Fibroblast of skin of back (primary cell): ENCODE data around the gene FLT3. TPM values are rescaled to one million over a fixed set of nuclear protein-coding genes. Genes with fewer than 3 reads are reported as not detected.
"Not testable (repeated sequence)": the region's sequence is repeated elsewhere in the genome, so short reads cannot be mapped to it uniquely, and the experiment has no call there.

Experiments used
- DNase-seq: peaks from one replicate; pipeline ENCODE4 v3.0.0-alpha.2; 2013
- polyA plus RNA-seq, 2 experiments: library from polyadenylated mRNA; unstranded; fragments of 120-200 nt; gene quantifications; one replicate each; pipeline ENCODE4 v1.2.1, GENCODE V29; 2013; ENCODE audit not compliant: insufficient read length in 2 of 2

The FLT3 gene
- not detected for polyA plus RNA-seq (2013, experiment 1 of 2; ENCODE audit: insufficient read length)
- polyA plus RNA-seq (2013, experiment 2 of 2; ENCODE audit: insufficient read length): not detected

DNA sequence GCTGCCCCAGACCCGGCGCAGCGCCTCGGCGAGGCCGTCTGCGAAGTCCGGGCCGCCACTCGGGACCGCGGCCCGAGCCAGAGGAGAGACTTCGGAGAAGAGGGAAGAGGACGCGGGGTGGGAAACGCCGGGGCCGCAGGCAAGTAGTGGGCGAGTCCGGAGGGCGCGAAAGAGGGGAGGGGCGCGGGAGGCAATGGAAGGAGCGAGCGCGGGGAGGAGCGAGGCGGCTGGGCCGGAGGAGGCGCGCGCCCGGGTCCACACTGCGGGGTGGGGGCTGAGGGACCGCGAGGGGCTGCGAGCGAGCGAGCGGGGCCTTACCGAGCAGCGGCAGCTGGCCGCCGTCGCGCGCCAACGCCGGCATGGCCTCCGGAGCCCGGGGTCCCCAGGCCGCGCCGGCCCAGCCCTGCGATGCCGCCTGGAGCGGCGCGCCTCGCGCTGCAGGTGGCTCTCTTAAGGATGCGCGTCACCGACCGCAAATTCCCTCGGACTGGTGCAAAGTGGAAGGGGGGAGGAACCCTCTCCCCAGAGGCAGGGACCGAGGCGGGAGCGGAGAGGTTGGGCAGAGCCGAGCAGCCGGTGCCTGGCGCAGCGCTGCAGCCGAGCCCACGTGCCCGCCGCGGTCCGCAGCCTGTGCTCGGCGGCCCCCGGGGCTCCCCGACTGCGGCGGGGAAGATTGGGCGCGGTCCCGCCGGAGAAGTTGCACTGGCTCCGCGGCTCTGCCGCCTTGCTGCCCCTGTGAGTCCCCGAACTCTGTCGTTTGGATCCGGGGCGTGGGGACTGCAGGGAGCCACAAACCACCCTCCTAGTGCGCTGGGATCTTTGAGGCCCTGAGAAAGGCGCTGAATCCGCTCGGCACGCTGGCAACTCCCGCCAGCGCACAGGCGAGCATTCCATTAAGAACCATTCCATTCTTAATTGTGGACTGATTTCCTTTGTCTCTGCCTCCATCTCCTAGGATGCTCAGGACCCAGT lies at the start of gene FLT3:
Gene FLT3, minus strand, starts transcription at position 427 of the 972 bp plus-strand sequence. Its CDS starts 66 bp downstream, at position 361.
- DNase-seq: peak; percentile 55

DNA sequence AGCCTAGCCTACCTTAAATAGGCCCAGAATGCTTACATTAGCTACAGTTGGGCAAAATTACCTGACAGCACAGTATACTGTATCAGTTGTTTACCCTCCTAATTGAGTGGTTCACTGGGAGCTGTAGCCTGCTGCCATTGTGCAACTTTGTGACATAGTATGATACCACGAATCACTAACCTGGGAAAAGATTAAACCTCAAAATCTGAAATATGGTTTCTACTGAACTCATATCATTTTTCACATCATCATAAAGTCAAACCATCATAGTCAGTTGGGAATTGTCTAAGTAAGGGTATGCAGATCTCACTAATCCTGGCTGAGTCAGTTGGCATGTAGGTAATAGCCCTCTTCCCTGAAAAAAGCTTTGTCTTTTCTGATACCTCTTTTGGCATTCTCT lies 47.1 kb upstream of the FLT3 start:
- no peak for DNase-seq

DNA sequence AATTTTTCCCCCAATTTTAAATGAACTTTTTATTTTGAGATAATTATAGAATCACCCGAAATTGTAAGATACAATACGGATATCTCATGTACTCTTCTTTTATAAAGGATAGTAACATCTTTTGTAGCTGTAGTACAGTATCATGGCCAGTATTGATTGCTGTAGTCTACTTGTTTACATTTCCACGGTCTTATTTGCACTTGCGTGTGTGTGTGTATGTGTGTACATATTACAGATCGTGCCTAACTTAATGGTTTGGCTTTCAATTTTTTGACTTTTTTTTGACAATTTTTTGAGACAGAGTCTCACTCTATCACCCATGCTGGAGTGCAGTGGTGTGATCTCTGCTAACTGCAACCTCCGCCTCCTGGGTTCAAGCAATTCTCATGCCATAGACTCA lies 44.7 kb upstream of the FLT3 start:
- no peak for DNase-seq

DNA sequence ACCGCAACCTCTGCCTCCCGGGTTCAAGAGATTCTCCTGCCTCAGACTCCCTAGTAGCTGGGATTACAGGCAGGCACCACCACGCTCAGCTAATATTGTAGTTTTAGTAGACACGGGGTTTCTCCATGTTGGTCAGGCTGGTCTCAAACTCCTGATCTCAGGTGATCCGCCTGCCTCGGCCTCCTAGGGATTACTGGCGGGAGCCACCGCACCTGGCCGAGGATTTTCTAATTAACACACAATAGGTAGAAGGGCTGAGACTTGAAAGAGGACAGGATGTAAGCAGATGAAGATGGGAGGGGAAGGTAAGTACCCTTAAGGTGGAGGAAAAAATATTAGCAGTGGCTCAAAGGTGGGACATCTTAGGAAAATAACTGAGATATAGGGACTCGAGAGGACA lies 41.2 kb upstream of the FLT3 start:
- not testable (repeated sequence) for DNase-seq

DNA sequence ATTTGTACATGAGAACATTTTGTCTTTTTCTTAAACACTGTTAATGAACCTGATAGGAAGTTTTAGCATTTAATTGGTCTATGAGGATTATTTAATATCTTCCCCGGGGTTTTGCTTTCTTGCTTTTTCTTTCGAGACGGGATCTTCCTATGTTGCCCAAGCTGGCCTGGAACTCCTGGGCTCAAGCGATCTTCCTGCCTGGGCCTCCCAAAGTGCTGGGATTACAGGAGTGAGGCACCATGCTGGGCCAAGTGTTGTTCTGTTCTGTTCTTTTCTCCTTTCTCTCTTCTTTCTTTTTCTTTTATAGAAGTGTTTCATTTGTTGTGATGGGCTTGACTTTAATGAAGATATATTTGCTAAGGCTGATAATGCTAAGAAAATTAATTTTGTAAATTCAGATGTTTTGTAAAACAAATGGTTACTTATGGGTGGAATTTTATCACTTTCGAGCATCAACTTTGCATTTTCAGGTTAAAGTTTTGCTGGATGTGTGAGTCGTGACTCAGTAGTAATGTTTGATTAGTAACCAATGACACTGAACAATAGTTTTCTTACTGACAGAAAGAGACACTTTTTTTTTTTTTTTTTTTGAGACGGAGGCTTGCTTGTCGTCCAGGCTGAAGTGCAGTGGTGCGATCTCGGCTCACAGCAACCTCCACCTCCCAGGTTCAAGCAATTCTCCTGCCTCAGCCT lies 40.2 kb upstream of the FLT3 start:
- no peak for DNase-seq

DNA sequence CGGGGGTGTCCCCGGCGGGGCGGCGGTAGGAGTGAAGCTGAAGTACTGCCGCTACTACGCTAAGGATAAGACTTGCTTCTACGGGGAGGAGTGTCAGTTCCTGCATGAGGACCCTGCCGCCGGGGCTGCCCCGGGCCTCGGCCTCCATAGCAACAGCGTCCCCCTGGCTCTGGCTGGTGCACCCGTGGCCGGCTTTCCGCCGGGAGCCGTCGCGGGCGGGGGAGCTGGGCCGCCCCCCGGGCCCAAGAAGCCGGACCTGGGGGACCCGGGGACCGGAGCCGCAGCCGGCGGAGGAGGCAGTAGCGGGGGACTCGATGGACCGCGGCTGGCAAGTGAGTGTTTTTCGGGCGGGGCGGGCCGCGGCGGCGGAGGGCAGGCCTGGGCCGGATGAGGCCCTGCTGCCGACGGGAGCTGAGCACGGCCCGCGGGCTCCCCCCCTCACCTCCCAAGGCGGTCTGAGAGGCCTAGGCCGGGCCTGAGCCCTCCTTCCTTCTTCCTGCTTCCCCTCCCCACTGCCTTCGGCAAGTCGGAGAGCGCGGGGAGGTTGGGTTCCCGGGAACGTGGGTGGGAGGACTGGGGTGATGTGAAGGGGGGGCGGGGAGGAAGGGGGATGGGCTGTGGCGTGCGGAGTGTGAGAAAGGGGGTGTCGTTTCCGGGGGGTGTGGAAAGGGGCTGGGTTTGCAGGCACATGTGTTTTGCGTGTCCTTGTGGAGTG lies 38.5 kb upstream of the FLT3 start:
- DNase-seq: peak; percentile 88

DNA sequence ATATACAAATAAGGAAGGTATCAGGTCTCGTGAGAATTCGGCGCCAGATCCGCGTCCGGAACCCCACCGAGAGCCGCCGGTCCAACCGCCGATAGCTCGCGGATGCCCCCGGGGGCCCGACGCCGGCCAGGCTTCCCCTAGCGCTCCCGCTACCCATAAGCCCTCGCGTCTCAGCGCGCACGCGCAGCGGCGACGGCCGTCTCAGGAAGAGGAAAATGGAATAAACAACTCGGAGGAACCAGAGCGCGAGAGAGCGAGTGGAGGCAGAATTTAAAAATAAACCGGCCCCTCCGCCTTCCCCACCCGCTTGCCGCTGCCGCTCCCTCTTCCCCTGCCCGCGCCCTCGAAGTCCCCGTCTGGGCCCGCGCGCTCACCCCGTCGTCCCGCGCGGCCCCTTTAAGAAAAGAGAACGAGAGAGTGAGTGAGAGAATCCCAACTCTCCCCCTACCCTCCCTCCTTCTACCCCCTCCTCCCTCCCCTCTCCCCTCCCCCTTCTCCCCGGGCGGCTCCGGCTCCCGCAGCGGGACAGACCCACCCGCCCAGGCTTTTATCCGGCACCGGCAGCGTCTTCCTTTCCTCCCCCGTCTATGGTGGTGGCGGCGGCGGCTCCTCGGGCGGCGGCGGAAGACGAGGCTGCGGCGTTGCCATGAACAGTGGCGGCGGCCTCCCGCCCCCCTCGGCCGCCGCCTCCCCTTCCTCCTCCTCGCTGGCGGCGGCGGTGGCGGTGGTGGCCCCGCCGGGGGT lies 37.8 kb upstream of the FLT3 start, which contains the start of gene PAN3:
Gene PAN3, plus strand, starts transcription at position 534 of the 744 bp plus-strand sequence. Its CDS starts 113 bp downstream, at position 647.
- DNase-seq: peak; percentile 91

DNA sequence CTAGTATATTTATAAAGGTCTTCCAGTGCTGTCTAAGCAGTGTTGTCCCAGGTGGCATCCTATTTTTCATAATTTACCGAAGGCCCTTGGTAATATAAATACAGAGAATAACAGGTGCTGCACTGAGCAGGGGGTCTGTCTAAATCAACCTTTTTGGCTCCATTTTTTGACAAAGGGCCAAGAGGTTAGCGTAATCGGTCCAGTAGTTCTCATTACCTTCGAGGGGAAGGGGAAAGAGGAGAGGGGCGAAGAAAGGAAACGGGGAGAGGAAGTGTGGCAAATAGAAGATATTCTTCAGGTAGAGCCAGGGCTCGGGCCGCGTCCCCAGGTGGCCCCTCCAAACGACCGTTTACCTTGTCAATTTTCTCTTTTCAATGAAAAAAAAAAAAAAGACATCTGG lies 37.2 kb upstream of the FLT3 start:
- DNase-seq: no peak

DNA sequence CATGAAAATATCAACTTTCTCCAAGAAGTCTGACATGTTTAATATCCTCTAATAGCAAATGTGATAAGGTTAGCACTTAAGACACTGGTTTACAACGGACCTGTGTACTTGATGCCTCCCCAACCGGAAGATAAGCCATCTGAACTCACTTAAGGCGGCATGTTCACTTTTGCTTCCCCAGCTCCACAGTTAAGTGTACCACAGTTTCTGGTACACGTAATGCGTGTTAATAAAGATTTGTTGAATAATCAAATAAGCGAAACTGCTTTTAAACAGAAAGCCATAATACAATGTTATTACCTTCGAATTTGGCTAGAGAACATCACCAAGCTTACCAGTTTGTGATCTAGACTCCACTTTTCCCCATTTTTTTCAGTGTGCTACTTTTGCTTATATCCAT lies 36.5 kb upstream of the FLT3 start:
- DNase-seq: no peak

DNA sequence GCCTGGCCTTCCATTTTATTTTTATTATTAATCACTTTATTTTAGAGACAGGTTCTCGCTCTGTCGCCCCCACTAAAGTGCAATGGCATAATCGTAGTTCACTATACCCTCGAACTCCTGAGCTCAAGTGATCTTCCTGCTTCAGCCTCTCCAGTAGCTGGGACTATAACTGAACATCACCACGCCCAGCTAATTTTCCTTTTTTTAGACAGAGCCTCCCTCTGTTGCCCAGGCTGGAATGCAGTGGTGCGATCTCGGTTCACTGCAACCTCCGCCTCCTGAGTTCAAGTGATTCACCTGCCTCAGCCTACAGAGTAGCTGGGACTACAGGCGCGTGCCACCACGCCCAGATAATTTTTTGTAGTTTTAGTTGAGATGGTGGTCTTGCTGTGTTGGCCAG lies 31.3 kb upstream of the FLT3 start:
- no peak for DNase-seq

DNA sequence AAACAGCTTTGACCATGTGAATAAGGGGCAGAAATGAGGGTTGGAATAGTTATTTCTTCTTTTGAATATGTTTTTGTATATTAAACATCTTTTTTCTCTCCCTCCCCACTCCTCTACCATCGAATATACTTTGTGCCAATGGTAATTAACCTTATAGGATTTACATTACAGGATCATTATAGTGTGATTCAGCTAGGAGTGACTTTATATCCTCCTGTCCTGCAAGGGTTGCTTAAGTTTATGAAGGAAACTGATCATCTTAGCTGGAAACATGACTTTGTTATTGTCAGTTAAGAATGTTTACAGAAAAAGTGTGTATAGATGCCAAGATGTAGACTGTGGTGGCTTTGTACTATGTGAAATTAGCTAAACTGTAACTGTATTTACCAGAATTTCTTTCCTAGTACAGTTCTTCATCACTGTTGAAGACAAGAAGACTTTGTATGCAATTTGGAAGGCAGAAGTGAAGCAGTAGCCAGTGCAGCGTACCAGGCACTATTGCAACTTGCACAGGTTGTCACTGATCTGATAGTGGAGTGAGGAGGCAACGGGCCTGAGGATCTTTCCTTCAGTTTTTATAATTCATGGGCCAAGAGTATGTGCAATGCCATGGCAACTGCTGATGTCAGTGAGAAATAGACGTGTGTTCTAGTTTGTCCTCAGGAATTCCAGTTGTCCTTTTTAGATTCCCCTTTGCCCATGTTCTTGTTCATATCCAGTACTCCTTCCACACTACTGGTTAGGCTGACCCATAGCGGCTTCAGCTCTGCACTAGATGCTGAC lies 29.7 kb upstream of the FLT3 start:
- no peak for DNase-seq

DNA sequence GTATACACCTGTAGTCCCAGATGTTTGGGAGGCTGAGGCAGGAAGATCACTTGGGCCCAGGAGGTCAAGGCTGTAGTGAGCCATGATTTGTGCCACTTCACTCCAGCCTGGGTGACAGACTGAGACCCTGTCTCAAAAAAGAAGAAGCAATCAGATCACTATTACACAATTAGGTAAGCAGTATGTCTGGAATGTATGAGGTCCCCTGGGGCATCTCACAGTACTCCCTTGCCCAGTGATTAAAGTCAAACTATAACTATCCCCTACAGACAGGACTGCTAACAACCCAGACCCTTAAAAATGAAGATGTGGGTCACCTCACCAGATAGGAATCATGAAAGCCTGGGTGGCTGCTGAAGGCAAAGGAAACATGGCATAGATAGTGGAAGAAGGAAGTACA lies 28.6 kb upstream of the FLT3 start:
- no peak for DNase-seq

DNA sequence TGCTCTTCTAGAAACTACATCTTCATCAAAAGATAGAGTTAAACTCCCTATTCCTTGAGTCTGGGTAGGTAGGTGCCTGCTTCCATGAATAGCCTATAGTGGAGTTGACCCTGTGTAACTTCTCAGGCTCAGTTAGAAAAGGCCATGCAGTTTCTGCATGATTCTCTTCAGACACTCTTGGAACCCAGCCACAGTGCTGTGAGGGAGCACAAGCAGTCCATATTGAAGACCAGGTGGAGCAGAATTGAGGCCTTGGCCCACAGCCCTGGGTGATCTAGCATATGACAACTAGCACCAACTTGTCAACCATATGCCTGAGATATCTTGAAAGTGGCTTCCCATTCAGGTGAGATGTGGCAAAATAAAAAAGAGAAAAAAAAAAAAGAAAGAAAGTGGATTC lies 27.7 kb upstream of the FLT3 start:
- no peak for DNase-seq

DNA sequence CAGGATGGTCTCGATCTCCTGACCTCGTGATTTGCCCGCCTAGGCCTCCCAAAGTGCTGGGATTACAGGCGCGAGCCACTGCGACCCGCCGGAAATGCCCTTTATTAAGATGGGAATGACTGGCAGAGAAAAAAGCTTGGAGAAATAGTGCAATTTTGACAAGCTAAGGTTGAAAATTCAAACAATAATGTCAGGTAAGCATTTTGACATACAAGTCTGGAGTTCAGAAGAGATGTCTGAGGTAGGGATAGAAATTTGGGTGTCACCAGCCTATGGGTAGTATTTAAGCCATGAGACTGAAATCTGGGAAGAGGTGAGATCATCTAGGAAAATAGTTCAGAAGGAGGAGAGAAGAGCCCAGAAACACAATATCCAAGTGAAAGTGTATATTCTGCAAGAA lies 20.8 kb upstream of the FLT3 start:
- no peak for DNase-seq

DNA sequence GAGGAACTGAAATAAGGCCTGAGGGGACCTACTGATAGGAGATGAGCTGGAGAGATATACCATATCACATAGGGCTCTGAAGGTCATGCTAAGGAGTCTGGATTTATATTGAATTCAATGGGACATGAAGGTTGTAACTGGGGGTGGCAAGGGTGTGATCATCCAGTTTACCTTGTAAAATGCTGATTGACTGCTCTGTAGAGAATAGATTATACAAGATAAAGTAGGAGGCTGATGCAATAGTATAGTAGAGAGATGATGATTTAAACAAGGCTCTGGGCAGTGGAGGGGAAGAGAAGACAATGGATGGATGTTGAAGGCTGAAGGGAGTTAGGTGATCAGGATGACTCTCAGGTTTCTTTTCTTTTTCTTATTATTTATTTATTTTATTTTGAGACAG lies 19.9 kb upstream of the FLT3 start:
- DNase-seq: no peak

DNA sequence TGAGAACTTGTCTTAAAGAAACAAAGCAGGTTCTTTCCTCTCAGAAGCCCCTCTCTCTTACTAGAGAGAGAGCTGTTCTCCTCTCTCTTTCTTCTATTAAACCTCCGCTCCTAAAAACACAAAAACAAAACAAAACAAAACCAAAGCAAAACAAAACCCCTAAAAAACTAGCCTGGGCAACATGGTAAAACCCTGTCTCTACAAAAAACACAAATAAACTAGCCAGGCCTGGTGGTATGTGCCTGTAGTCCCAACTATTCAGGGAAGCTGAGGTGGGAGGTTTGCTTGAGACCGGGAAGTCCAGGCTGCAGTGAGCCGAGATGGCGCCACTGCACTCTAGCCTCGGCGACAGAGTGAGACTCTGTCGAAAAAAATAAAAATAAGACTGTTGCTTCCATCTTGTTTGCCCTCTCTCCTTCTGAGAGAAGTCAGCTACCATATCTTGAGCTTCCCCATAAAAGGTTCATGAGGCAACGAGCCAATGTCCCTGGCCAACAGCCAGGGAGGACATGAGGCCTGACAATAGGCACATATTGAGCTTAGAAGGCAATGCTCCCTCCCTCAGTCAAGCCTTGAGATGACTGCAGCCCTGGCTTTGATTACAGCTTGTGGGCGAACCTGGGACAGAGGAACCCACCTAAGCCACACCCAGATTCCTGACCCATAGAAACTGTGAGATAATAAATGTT lies 17.5 kb upstream of the FLT3 start:
- DNase-seq: no peak

DNA sequence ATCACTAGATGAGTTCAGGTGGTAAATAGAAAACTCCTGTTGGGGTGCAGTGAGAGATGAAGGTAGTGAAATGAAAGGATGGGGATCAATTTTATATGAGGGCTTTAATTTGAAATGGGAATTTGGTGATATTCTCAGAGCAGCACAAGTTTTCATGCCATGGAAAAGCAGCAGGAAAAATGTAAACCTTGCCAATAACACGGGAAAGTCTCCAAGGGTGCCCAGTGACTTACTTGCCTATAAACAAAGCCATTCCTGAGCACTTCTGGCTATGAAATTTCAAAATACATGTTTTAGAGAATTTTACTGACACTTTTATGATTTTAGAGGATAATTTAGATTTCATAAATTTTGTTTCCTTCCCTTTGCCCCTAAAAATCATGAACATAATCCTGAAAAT lies 16.4 kb upstream of the FLT3 start:
- DNase-seq: no peak

DNA sequence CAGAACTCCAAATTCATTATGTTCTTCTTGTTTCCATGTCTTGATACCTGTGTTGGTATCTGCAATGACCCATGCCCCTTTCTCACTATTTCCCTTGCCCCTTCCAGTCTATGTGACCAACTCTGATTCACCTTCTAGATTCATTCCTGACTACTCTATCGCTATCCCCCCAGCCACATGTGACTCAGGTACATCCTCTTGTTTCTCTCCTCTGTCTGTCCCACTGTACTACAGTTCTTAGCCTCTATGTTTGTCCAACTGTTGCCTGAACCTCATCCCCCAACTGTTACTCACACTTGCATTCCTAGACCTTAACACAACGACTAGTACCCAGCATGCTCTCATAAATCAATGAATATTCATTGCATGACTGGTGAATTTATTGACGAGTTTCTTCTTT lies 10.0 kb upstream of the FLT3 start:
- no peak for DNase-seq

DNA sequence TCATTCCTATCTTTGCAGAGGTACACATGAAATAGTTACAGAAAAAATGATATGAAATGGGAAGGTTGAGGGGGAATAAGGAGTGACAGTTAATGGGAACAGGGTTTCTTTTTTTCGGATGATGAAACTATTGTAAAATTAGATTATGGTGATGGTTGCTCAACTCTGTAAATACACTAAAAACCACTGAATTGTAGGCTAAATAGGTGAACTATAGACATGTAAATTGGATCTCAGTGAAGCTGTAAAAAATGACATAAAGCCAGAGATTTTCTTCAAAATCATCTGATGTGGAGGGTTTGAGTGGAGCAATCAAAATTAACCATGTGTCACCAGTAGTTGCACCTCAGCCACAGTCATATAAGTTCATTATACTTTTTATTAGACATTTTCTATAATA lies 6.6 kb upstream of the FLT3 start:
- no peak for DNase-seq

DNA sequence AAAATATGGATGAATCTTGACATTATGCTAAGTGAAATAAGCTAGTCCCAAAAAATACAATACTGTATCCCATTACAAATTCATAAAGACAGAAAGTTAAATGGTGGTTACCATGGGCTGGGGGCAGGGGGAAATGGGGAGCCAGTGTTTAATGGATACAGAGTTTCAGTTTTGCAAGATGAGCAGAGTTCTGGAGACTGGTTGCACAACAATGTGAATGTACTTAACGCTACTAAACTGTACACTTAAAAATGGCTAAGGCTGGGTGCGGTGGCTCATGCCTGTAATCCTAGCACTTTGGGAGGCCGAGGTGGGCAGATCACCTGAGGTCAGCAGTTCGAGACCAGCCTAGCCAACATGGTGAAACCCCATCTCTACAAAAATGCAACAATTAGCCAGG lies 1.5 kb upstream of the FLT3 start:
- not testable (repeated sequence) for DNase-seq
